HUDEP-2 (cell line): ENCODE results near the gene ZNF599.

Source experiments
- DNase-seq, 76 experiments: peaks; one replicate each; lab custom pipeline; 2025; ENCODE audit not compliant: unreplicated experiment in 76 of 76; lab: John Stamatoyannopoulos, UW

Gene ZNF599

GRCh38 chr19:34744896-34745690 is 27.9 kb downstream of the ZNF599 start:
- DNase-seq = no peak

- DNase-seq = peak in 2 of 76 experiments; percentile 50 to 76
Measured at GRCh38 chr19:34734537-34735103, 38.4 kb downstream of the ZNF599 start.

- DNase-seq = peak; percentile 42 to 98 (median 87)
Measured at GRCh38 chr19:34733746-34734536, 39.1 kb downstream of the ZNF599 start, which contains the start of gene ZNF181. TSS of gene ZNF181 (plus strand) at chr19:34734243. CDS start at chr19:34735038, 795 bp downstream.

- DNase-seq = peak in 65 of 76 experiments; percentile 34 to 98 (median 80)
Measured at GRCh38 chr19:34733266-34733745, 39.7 kb downstream of the ZNF599 start.

- DNase-seq = peak in 8 of 76 experiments; percentile 4 to 34 (median 12)
Measured at GRCh38 chr19:34732612-34733211, 40.3 kb downstream of the ZNF599 start.

- no peak for DNase-seq
Measured at GRCh38 chr19:34731964-34732363, 41.1 kb downstream of the ZNF599 start.

GRCh38 chr19:34731019-34731829 is 41.8 kb downstream of the ZNF599 start:
- DNase-seq = peak in 4 of 76 experiments; percentile 5 to 8 (median 6)

- DNase-seq = no peak
Measured at GRCh38 chr19:34725400-34725799, 47.6 kb downstream of the ZNF599 start.

- no peak for DNase-seq
Measured at GRCh38 chr19:34722353-34722752, 50.7 kb downstream of the ZNF599 start.

GRCh38 chr19:34715357-34715756 is 57.7 kb downstream of the ZNF599 start:
- DNase-seq = no peak

GRCh38 chr19:34713262-34713637 is 59.8 kb downstream of the ZNF599 start:
- no peak for DNase-seq

- DNase-seq = peak in 53 of 76 experiments; percentile 4 to 85 (median 57)
Measured at GRCh38 chr19:34712395-34713261, 60.4 kb downstream of the ZNF599 start.

- no peak for DNase-seq
Measured at GRCh38 chr19:34711890-34712289, 61.1 kb downstream of the ZNF599 start.
